ENCODE results near the gene NIT1.

The NIT1 gene

DNA sequence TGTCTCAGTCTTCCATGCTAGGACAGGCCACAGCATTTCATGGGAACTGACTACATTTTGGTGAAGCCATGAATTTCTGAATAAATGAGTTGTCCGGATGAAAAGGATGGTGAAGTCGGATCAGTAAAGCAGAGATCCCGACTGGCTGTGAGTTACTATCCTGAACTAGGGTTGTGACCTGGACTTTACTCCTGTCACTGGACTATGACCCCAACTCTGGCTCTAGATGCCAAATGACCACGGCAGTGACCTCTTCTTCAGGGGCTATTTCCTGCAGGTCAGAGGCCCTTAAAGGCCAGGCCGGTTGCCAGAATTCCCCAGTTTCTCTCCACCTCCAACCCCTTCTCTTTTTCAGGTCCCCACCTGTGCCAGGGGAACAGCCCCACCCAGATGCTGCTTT, 26.8 kb upstream of the NIT1 start:
- H3K27ac ChIP-seq (ENCODE audit: low read depth, low read length): no peak overlapping the region
- H3F3A ChIP-seq (ENCODE audit: insufficient read depth): no peaks in the 10 kb centered on the region
- no peaks in the 10 kb centered on the region for H3K9me3 ChIP-seq (ENCODE audit: insufficient read depth, low read length)
- no peak overlapping the region for H2AFZ ChIP-seq (ENCODE audit: low read depth, low read length, severe bottlenecking)
- H3K79me2 ChIP-seq (ENCODE audit: insufficient read depth, low read length): no peaks in the 10 kb centered on the region
- no peaks in the 10 kb centered on the region for H3K36me3 ChIP-seq (ENCODE audit: low read length)
- TF ChIP-seq EZH2phosphoT487 (conservative IDR thresholded peaks at IDR 0.05; ENCODE audit: low read length): no peak
- TF ChIP-seq, protein P1, sequence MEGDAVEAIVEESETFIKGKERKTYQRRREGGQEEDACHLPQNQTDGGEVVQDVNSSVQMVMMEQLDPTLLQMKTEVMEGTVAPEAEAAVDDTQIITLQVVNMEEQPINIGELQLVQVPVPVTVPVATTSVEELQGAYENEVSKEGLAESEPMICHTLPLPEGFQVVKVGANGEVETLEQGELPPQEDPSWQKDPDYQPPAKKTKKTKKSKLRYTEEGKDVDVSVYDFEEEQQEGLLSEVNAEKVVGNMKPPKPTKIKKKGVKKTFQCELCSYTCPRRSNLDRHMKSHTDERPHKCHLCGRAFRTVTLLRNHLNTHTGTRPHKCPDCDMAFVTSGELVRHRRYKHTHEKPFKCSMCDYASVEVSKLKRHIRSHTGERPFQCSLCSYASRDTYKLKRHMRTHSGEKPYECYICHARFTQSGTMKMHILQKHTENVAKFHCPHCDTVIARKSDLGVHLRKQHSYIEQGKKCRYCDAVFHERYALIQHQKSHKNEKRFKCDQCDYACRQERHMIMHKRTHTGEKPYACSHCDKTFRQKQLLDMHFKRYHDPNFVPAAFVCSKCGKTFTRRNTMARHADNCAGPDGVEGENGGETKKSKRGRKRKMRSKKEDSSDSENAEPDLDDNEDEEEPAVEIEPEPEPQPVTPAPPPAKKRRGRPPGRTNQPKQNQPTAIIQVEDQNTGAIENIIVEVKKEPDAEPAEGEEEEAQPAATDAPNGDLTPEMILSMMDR (IDR thresholded peaks at IDR 0.05; ENCODE audit: insufficient read depth, low read length, poor library complexity, severe bottlenecking): no peak
- no peaks in the 10 kb centered on the region for H3K9me2 ChIP-seq (replicated peaks; ENCODE audit: insufficient read depth, low read length)
- no peaks in the 10 kb centered on the region for H4K20me1 ChIP-seq (ENCODE audit: low read depth, low read length)
- no peaks in the 10 kb centered on the region for H3K27me3 ChIP-seq (ENCODE audit: low read length)
- H3K9ac ChIP-seq (ENCODE audit: low read length): no peak overlapping the region
- no peak overlapping the region for H3K4me2 ChIP-seq (ENCODE audit: low read depth, low read length, poor library complexity, severe bottlenecking)
- no peak overlapping the region for H3K4me3 ChIP-seq (ENCODE audit: insufficient read depth, low read length, poor library complexity, severe bottlenecking)

DNA sequence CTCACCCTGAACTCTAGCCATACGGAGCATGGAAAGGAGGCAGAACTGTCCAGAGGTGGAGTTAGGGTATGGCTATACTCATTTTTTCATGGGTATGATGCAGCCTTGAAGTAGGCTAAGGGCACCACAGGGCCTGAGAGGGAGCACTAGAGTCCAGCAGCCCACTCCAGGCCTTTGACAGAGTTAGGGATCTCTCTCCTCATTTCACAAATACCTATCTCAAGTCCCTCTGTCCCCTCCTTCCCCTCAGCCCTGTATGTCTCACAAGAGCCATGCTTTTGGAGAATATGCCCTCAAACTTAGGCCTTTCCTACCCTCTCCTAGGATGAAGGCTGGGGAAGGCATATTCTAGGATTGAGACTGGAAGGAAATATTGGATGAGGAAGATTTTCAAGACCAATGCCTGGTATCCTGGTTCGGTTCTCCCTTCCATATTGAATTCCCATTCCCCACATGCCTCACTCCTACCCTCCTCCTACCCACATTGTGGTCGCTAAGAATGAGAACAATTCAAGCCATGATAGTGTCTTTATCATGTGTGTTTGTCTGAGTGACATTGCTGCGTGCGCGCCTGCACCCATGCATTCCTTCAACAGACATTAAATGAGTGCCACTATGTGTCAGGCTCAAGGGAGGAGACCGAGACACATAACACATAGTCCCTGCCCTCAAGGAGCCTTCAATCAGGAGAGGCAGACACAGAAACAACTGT, 26.0 kb upstream of the NIT1 start:
- H3K4me3 ChIP-seq (ENCODE audit: insufficient read depth, low read length, poor library complexity, severe bottlenecking): no peak overlapping the region
- H3K9me3 ChIP-seq (ENCODE audit: insufficient read depth, low read length): no peaks in the 10 kb centered on the region
- no peak overlapping the region for H2AFZ ChIP-seq (ENCODE audit: low read depth, low read length, severe bottlenecking)
- no peaks in the 10 kb centered on the region for H3K79me2 ChIP-seq (ENCODE audit: insufficient read depth, low read length)
- TF ChIP-seq, protein P1 (IDR thresholded peaks at IDR 0.05; ENCODE audit: insufficient read depth, low read length, poor library complexity, severe bottlenecking): no peak
- TF ChIP-seq EZH2phosphoT487 (conservative IDR thresholded peaks at IDR 0.05; ENCODE audit: low read length): no peak
- H3K4me2 ChIP-seq (ENCODE audit: low read depth, low read length, poor library complexity, severe bottlenecking): no peak overlapping the region
- H3K9ac ChIP-seq (ENCODE audit: low read length): no peak overlapping the region
- H3K9me2 ChIP-seq (replicated peaks; ENCODE audit: insufficient read depth, low read length): no peaks in the 10 kb centered on the region
- H3F3A ChIP-seq (ENCODE audit: insufficient read depth): no peaks in the 10 kb centered on the region
- no peak overlapping the region for H3K27ac ChIP-seq (ENCODE audit: low read depth, low read length)
- no peaks in the 10 kb centered on the region for H4K20me1 ChIP-seq (ENCODE audit: low read depth, low read length)
- H3K36me3 ChIP-seq (ENCODE audit: low read length): no peaks in the 10 kb centered on the region
- H3K27me3 ChIP-seq (ENCODE audit: low read length): no peaks in the 10 kb centered on the region

DNA sequence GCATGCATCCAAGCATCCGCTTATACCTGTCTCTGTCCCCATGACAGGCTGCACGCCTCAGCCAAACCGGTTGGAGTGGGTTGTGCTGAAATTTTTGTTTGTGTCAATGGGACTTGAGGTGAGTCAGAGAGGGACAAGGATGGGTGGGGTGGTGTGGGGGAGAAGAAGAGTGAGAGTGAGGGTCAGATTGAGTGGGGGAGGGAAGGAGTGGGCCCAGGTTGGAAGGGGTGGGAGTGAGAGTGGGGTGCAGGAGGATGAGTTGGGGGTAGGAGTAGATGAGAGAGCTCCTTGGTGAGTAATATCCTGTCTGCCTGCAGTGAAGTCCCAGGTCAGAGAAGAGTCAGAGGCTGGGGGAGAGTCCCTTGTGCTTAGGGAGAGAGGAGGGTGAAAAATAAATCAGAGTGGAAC, 25.3 kb upstream of the NIT1 start:
- no peak for TF ChIP-seq EZH2phosphoT487 (conservative IDR thresholded peaks at IDR 0.05; ENCODE audit: low read length)
- TF ChIP-seq, protein P1 (IDR thresholded peaks at IDR 0.05; ENCODE audit: insufficient read depth, low read length, poor library complexity, severe bottlenecking): no peak
- no peaks in the 10 kb centered on the region for H3K9me2 ChIP-seq (replicated peaks; ENCODE audit: insufficient read depth, low read length)
- H3K27me3 ChIP-seq (ENCODE audit: low read length): no peaks in the 10 kb centered on the region
- H4K20me1 ChIP-seq (ENCODE audit: low read depth, low read length): no peaks in the 10 kb centered on the region
- H3K4me2 ChIP-seq (ENCODE audit: low read depth, low read length, poor library complexity, severe bottlenecking): no peak overlapping the region
- no peaks in the 10 kb centered on the region for H3F3A ChIP-seq (ENCODE audit: insufficient read depth)
- no peak overlapping the region for H3K4me3 ChIP-seq (ENCODE audit: insufficient read depth, low read length, poor library complexity, severe bottlenecking)
- no peak overlapping the region for H2AFZ ChIP-seq (ENCODE audit: low read depth, low read length, severe bottlenecking)
- H3K27ac ChIP-seq (ENCODE audit: low read depth, low read length): no peak overlapping the region
- H3K79me2 ChIP-seq (ENCODE audit: insufficient read depth, low read length): no peaks in the 10 kb centered on the region
- H3K9ac ChIP-seq (ENCODE audit: low read length): no peak overlapping the region
- no peaks in the 10 kb centered on the region for H3K36me3 ChIP-seq (ENCODE audit: low read length)
- no peaks in the 10 kb centered on the region for H3K9me3 ChIP-seq (ENCODE audit: insufficient read depth, low read length)
